A549 treated with AZD9567 at 1 μM for 4 hours (cell line): ENCODE measurements around the gene PLA2G2A. TPM values are rescaled to one million over a fixed set of nuclear protein-coding genes. Genes with fewer than 3 reads are reported as not detected.

ENCODE experiments used
- total RNA-seq: library from RNA; stranded (reverse); fragments of 200-300 nt; extraction: Qiagen RNA extraction; gene quantifications from 5 replicates; pipeline ENCODE4 v1.2.3, GENCODE V29; 2022; ENCODE audit not compliant: insufficient read depth

Gene PLA2G2A, protein sequence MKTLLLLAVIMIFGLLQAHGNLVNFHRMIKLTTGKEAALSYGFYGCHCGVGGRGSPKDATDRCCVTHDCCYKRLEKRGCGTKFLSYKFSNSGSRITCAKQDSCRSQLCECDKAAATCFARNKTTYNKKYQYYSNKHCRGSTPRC
- total RNA-seq, result 0.08 TPM in 1 of 5 replicates, not detected in the others

DNA sequence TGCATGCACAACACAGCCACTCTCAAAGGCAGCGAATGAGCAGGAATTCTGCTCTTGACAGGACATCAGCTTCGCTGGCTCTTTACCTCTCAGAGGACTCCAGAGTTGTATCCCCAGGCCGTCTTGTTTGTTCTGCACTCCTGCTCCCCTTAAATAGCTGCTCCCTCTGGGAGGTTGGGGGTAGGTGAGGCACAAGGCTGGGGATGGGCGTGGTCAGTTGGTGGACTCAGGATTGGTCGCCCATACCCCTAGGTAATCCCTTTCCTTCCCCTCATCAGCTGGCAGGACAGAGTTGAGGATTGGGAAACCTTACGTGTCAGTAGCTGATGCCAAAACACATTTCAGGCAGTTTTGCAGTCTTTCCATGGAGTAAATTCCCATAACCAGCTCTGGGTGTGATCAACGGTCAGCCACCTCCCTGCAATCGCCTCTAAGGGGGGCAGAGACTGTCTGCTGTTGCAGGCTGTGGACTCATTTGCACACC is at the start of gene PLA2G2A:
TSS of gene PLA2G2A (minus strand) at position 125 of the 484 bp plus-strand sequence. CDS start 845 bp downstream, outside the sequence.

Other genes with a start within 250 kb of the PLA2G2A start
- 5.9 to 7.7 TPM (median 6.4 TPM) in 5 replicates for gene TMCO4, start 179.7 kb downstream of the PLA2G2A start, total RNA-seq
- not detected in 5 replicates for gene RNF186, start 164.3 kb downstream of the PLA2G2A start, total RNA-seq
- 2.7 to 3.7 TPM (median 3.0 TPM) in 5 replicates for gene OTUD3, start 97.2 kb downstream of the PLA2G2A start, total RNA-seq
- not detected in 5 replicates for gene PLA2G2E, start 56.0 kb downstream of the PLA2G2A start, total RNA-seq
- not detected in 5 replicates for gene PLA2G5, start 90.6 kb upstream of the PLA2G2A start, total RNA-seq
- 0.02 TPM in 2 of 5 replicates, not detected in the others for gene PLA2G2D, start 139.9 kb upstream of the PLA2G2A start, total RNA-seq
- not detected in 5 replicates for gene PLA2G2F, start 159.7 kb upstream of the PLA2G2A start, total RNA-seq
- not detected in 5 replicates for gene UBXN10, start 206.5 kb upstream of the PLA2G2A start, total RNA-seq
- gene PLA2G2C, start 206.9 kb upstream of the PLA2G2A start, total RNA-seq, result not detected in 5 replicates